Measurements from ENCODE around the gene MISP3. TPM values are rescaled to one million over a fixed set of nuclear protein-coding genes. Genes with fewer than 3 reads are reported as not detected.

Gene MISP3
- total RNA-seq, result 1.4 and 1.8 TPM in 2 replicates

DNA sequence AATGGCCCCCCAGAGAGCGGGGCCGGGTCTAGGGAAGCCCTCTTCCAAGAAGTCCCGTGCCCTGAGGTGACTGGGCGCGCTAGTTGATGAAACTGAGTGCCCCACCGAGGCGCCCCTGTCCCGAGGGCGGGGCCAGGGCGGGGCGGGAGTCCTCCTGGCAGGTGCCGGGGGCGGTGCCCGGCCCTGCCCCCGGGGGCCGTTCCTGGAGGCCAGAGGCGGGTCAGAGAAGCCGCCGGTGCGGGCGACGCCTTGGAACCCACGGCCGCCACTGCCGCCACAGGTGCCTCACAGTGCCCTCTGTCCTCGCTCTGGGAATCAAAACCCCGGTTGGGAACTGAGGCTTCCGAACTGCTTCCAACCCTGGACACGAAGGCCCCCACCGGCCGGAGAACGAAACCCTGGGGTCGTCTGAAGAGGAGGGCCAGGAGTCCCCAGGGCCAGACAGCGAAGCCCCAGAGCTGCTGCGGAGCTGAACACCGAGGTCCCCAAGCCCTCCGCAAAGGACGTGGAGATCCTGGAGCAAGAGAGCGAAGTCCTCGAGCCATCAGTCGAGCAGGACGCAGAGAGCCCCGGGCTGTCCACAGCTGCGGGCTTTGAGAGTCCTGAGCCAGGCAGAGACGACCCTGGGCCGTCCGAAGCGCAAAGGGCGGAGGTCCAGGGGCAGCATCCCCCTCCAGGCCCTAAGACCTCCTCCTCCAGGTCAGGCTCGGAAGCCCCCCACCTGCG lies at the start of gene MISP3:
Gene MISP3 (plus strand): TSS at position 252 of the 726 bp plus-strand sequence. CDS start 524 bp downstream, outside the sequence.

DNA sequence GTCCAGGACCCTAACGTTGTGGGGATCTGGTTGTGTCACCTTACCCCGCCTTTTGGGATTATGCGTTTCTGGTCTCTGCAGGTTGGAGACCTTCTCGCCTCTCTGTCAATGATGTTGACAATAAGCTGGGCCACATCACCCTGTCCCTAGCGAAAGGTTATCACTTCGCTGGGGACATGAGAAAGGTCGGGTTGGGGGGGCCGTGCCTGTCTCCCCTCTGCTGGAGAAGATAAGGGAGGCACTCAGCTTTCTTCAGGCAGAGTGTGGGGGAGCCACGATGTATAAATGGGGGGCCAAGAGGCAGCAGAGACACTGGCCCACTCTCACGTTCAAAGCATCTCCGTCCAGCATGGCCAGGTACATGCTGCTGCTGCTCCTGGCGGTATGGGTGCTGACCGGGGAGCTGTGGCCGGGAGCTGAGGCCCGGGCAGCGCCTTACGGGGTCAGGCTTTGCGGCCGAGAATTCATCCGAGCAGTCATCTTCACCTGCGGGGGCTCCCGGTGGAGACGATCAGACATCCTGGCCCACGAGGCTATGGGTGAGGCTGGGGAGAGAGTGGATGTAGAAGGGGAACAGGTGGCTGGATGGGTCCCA lies 44.6 kb upstream of the MISP3 start, which contains the start of gene RLN3:
Gene RLN3 (plus strand): TSS at position 293 of the 595 bp plus-strand sequence. CDS start 57 bp downstream, at position 350.

DNA sequence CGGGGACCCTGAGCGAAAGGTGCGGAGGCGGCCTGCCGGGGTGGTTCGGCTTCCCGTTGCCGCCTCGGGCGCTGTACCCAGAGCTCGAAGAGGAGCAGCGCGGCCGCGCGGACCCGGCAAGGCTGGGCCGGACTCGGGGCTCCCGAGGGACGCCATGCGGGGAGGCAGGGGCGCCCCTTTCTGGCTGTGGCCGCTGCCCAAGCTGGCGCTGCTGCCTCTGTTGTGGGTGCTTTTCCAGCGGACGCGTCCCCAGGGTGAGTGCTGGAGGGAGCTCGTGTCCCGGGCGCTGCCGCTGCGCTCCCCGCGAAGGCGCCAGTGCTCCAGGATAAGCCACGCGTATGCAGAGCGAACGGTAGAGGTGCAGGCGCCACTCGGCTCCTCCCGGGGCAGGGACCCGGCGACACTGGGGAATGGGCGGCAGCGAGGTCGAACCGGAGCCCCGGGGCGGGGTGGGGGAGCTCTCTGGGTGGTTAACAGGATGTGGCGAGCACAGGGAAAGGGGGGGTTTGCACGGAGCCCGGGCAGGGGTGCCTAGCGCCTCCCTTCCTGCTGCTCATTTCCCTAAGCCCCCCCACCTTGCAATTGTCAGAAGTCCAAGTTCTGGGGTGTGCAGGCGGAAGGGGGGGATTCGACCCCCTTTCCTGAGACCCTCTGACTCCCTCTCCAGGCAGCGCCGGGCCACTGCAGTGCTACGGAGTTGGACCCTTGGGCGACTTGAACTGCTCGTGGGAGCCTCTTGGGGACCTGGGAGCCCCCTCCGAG lies 40.7 kb upstream of the MISP3 start, which contains the start of gene IL27RA:
Gene IL27RA (plus strand): TSS at position 44 of the 762 bp plus-strand sequence. CDS start 111 bp downstream, at position 155.

DNA sequence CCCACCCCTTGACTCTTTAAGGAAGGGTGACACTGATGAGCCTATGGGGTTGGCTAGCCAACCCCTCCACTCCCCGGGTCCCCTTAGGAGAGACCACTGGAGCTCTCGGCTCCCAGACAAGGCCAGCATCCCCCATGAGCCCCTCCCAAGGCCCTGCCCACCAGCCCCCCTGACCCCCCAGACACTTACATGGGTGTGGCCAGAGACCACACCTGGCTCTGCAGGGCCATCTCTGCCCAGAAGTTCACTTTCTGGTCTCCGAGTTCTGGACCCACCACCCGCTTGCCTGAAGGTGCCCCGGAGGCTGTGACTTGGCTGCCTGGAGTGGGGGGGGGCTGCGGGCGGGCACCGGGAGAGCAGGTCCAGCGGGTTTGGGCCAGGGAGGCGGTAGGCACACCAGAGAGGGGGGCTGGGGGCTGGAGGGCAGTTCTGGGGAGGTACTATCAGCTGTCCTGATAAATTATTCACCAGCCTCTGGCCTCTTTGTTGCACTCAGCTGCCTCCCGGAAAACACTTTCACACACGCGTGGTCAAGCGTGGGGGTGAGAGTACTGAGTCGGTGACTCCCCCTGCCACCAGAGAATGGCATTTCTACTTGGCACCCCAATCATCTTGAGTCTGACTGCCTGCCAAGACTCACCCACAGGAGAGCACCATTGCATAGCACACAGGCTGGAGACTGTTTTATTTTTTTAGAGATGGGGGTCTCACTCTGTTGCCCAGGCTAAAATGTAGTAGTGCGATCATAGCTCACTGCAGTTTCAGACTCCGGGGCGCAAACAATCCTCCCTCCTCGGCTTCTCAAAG lies 10.6 kb upstream of the MISP3 start, which contains the start of gene PALM3:
Gene PALM3 (minus strand): TSS at position 326 of the 807 bp plus-strand sequence. CDS start 96 bp downstream, at position 230.

DNA sequence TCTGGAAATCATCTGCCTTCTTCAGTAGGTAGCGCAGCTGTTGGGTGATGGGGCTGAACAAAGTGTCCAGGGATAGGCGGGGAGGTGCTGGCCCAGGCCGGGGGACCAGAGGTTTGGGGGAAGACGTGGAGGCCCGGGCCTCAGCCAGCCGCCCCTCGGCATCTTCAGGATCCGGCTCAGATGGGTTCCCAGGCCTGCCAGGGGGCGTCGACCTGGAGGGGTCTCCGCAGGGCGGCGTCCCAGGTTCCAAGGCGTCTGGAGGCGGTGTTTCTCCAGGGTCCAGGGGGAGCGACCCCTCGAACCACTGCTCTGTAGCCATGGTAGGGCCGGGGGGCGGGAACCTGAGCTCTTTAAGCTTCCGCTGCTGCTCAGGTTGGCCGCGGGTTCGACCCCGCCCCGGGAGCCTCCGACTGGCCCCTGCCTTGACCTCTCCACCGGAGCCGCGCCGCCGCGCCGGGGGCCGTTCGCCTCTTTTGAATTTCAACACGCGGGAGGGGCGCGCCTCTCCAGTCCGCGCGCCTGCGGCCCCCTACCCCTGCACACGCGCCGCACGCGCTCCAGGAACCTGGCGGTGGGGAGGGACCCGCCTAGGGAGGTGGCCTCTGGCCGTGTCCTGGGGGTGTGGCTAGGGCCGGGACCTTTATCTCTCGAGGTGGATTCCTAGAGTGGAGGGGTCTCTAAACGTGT lies 12.9 kb downstream of the MISP3 start, which contains the start of gene C19orf67:
Gene C19orf67 (minus strand): TSS at position 475 of the 687 bp plus-strand sequence. CDS start 156 bp downstream, at position 319.

DNA sequence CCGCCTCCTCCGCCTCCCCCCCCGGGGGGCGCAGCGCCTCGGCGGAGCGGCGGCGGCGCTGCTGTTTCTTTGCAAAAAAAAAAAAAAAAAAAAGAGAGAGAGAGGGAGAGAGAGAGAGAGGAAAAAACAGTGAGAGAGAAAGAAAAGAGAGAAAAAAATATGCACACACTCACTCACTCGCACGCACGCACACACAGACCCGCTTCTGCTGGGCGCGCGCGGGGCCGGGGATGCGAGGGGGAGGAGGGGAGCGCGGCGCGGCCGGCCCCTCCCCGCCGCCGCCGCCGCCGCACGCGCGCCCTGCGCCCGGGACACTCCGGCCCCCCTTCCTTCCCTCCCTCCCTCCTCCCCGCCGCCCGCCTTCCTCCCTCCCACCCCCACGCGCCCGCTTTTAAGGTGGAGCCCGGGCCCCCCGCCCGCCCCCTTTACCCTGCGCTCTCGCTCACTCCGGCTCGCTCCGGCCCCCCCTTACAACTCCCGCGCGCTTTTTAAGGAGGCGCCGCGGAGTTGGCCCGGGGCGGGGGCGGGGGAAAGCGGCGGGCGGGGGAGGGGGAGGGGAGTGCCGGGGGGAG lies 18.0 kb downstream of the MISP3 start, which contains the start of gene SAMD1:
Gene SAMD1 (minus strand): TSS at position 243 of the 572 bp plus-strand sequence.

DNA sequence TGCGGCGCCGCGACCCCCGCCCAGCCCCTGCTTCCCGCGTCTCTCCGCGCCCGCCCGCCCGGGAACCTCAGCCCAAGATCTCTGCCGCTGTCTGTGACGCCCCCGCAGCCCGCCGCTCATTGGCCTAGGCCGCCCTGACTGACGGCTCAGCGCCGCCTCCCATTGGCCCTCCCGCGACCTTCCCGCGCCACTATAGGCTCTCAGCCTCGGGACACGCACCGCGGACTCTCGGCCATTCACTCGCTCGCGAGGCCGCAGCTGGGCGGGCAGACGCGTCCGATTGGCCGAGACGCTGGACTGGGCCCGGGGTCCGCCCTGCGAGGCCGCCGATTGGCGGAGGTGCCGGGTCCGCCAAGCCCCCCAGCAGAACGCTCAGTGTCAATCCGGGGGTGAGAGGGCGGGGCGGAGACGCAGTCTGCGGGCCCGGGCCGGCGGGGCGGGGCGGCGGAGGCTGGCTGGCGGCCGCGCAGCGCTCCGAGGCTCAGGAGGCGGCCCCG lies 45.1 kb downstream of the MISP3 start, which contains the start of gene PRKACA:
Gene PRKACA (minus strand): TSS at position 95 of the 497 bp plus-strand sequence. CDS start 215 bp downstream, outside the sequence.

Other genes starting within 250 kb of the MISP3 start
- gene NANOS3, start 195.7 kb upstream of the MISP3 start, total RNA-seq, result not detected in 2 replicates
- 0.19 and 0.20 TPM in 2 replicates for gene BRME1, start 166.7 kb upstream of the MISP3 start, total RNA-seq
- 14.4 and 20.3 TPM in 2 replicates for gene CC2D1A, start 166.6 kb upstream of the MISP3 start, total RNA-seq
- gene PODNL1, start 134.4 kb upstream of the MISP3 start, total RNA-seq, result 5.7 and 8.3 TPM in 2 replicates
- gene DCAF15, start 120.3 kb upstream of the MISP3 start, total RNA-seq, result 8.2 and 9.0 TPM in 2 replicates
- gene RFX1, start 66.5 kb upstream of the MISP3 start, total RNA-seq, result 3.9 and 4.5 TPM in 2 replicates
- gene RLN3, start 44.6 kb upstream of the MISP3 start, total RNA-seq, result not detected in 2 replicates
- gene IL27RA, start 41.0 kb upstream of the MISP3 start, total RNA-seq, result 1.9 and 3.2 TPM in 2 replicates
- gene PALM3, start 10.7 kb upstream of the MISP3 start, total RNA-seq, result 0.37 TPM in 1 of 2 replicates, not detected in the other
- gene C19orf67, start 13.0 kb downstream of the MISP3 start, total RNA-seq, result not detected in 2 replicates
- 38.7 and 44.5 TPM in 2 replicates for gene SAMD1, start 18.0 kb downstream of the MISP3 start, total RNA-seq
- gene PRKACA, start 45.0 kb downstream of the MISP3 start, total RNA-seq, result 77.6 and 82.4 TPM in 2 replicates
- 3.7 and 6.3 TPM in 2 replicates for gene ASF1B, start 63.8 kb downstream of the MISP3 start, total RNA-seq
- gene ADGRL1, start 133.4 kb downstream of the MISP3 start, total RNA-seq, result 22.0 and 22.7 TPM in 2 replicates